Esophagus mucosa (tissue), 1 donor: Measurements from ENCODE around the gene SWAP70. TPM values are rescaled to one million over a fixed set of nuclear protein-coding genes. Genes with fewer than 3 reads are reported as not detected.
"Not testable (repeated sequence)": the region's sequence is repeated elsewhere in the genome, so short reads cannot be mapped to it uniquely, and the experiment has no call there.

ENCODE experiments used
- ATAC-seq: fragments of 200-7000 bp; cut with Tn5 transposase; one replicate; pipeline ENCODE4 v1.9.1; 2020
- total RNA-seq: library from RNA; stranded (reverse); gene quantifications from one replicate; pipeline ENCODE4 v1.2.4, GENCODE V29; 2023
- donor health status: DM: yes; HTN: yes; CAD: no.

SWAP70 gene
- total RNA-seq, 1 donor from 2014 or later = 13.5 TPM

DNA sequence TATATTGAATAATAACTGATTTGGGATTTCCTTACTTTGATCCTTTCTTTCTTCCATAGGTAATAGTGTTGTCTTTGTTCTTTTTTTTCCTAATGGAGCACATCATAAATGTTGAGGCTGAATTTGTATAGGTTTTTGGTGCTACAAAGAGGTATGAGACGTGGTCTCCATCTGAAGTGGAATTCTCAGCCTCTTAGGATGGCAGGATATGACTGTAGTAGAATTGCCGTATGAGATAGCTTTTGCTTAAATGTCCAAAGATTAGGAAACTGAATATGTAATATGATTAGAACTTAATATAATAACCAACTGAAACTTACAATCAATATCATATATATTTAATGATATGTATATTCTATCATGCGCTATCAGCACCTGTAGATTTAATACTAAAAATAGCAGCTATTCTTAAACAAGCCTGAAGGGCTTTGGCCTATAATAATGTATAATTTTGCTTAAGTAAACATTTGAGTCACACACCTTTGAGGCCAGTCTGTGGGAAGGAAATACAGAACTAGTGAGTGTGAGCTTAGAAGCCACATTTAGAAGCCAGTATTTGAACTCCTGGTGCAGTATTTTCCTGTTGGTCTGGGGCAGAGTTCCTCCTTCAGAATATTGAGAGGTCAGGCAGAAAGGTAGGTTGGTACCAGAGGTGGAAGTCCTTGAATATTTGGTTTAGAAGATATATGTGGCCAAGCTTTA, 62.6 kb downstream of the SWAP70 start:
- ATAC-seq = peak; percentile 78

DNA sequence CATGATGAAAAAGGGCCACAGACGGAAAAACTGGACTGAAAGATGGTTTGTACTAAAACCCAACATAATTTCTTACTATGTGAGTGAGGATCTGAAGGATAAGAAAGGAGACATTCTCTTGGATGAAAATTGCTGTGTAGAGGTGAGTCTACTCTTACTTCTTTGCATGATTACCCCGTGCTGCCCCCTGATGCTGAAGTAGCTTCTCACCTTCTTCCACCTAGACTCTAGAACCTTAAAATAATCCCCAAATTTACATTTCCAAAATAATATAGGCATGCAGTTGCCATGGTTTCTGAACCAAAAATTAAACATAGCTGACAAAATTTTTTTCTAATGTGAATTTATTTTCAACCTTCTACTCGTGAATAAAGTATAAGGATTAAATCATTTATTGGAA, 64.2 kb downstream of the SWAP70 start:
- ATAC-seq = no peak

DNA sequence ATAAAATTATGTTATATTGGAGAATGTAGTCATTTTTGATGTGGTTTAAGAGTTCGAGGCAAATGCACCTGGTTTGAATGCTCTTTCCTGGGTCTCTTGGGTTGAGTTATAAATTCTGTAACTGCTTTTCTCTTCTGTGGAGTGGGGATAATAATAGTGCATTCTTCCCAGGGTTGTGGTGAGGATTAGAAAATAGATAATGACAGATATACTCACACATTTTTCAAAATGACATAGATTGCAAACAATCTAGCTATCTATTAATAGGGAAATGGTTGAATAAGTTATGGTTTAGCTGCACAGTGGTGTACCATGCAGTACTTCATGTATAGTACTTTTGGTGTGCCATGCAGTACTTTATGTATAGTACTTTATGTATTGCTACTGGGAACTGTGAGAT, 67.4 kb downstream of the SWAP70 start:
- ATAC-seq = no peak

DNA sequence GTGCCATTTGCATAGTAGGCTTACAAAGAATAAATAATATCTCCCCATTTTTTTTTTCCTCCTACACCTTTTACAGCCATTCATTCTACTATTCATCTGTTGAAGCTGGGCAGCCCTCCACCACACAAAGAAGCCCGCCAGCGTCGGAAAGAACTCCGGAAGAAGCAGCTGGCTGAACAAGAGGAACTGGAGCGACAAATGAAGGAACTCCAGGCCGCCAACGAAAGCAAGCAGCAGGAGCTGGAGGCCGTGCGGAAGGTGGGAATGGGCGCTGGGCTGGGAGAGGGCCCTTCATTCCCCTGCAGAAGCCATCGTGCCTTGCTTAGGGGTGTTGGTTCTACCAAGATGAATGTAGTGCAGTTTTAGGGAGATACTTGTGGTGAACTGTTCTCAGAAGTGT, 68.6 kb downstream of the SWAP70 start:
- no peak for ATAC-seq

DNA sequence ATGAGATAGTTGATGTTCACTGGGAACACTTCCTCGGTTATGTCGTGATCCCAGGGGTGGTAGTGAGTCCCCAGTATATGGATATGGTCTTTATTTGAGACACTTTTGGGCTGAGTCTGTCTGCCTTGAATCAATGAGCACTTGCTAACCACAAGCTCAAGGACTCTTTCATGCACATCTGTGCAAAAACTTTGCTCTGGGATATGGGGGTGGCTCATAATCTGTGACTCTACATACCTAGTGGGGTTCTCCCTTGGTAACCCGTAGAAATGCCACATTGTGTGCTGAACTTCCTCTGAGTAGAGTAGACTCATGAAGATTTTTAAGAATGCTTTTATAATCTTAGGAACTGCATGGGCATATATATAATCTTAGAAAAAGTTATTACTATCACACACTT, 69.3 kb downstream of the SWAP70 start:
- no peak for ATAC-seq

DNA sequence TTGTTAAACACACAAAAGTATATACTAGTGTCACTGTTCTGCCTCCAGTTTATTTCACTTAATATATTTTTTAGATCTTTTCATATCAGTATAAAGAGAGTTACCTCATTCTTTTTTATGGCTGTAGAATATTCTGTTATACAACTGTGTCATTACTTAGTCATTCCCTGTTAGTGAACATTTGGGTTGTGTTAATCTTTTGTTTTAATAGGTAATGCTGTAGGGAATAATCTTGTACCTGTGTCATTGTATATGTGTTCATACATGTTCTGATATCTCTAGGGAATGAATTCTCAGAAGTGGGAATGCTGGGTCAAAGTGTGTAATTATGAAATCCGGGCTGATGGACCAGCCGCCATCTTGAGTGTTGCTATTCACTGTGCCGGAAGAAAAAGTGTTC, 71.4 kb downstream of the SWAP70 start:
- ATAC-seq = peak; percentile 31

DNA sequence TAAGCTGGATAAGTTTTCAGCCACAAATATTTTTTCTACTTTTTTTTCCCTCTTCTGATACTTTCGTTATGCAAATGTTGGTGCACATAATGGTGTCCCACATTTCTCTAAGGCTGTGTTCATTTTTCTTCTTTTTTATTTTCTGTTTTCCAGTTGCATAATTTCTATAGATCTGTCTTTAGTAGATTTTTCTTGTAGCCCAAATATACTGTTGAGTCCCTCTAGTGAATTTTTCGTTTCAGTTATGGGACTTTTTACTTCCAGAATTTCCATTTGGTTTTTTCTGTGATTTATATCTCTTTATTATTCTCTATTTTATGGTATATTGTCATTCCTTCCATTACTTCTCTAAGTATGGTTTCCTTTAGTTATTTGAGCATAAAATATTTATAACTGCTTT, 72.0 kb downstream of the SWAP70 start:
- ATAC-seq = no peak

DNA sequence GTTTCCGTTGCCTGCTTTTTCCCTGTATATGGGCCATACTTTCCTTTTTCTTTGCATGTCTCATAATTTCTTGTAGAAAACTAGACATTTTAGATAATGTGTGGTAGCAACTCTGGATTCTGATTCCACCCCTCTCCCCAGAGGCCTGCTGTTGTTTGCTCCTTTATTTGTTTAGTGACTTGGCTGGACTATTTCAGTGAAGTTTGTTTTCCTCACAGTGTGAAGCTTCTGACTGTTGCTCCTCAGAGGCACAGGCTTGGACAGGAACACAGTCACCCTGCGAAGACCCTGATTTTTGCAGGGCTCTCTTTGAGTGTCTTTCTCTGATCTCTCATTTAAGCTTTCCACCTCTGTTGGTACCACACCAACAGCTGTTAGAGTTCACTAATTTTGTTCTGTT, 72.5 kb downstream of the SWAP70 start:
- no peak for ATAC-seq

DNA sequence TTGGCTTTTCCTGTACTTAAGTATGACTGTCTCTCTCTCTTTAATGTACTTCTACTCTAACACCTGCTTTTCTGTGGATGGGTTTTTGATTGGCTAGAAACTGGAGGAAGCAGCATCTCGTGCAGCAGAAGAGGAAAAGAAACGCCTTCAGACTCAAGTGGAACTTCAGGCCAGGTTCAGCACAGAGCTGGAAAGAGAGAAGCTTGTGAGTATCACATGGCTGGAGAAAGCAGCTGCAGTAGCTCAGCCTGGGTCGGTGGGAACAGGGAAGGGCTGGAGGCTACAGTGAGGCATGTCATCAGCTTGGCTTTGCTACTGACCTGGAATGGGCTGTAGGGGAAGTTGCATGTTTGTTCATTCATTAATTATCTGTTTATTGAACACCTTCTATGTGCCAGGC, 74.2 kb downstream of the SWAP70 start:
- ATAC-seq = no peak

DNA sequence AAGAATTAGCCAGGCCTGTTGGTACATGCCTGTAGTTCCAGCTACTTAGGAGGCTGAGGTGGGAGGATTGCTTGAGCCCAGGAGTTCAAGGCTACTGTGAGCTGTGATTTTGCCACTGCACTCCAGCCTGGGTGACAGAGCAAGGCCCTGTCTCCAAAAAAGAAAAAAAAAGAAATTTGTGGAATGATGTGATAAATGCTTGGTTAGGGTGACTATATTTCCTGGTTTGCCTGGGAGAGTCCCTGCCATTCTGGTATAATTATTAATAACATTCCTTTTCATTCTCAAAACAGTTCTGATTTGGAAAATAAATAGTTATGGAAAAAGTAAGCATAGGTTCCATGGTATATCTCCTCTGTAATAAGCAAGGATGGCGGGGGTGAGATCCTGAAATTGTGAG, 74.8 kb downstream of the SWAP70 start:
- no peak for ATAC-seq

DNA sequence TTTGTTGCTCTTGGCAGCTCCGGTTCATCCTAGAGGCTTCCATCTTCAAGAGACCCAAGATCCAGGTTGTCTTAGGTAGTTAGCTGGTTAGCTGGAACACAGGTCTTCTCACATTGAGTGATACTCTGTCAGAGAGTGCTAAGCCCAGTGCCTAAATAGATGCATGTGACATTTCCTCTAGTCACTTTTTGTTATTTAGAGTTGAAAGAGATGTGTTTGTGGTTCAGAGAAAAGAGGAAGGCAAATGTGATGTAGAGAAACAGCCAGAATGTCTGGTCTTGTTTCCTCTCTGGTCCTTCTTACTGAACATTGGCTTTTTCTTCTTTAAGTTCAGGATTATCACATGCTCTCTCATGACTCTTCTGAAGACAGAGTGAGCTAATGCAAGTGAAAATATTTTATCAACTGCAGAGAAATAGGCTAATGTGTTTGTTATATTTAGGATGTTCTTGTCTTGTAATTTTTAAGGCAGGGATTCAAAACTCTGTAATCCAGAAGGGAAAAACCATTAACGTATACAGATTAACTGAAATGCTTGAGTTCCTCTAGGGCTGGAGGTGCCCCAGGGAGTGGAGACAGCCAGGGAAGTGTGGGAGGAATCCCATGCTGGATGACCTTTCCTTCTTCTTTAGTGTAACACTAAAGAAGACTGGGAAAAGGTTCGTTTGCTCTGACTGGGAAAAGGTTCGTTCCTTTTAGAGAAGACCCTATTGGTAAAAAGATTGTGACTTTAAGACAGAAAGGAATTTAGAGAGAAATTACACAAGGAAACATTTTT, 75.4 kb downstream of the SWAP70 start:
- ATAC-seq = peak; percentile 47

DNA sequence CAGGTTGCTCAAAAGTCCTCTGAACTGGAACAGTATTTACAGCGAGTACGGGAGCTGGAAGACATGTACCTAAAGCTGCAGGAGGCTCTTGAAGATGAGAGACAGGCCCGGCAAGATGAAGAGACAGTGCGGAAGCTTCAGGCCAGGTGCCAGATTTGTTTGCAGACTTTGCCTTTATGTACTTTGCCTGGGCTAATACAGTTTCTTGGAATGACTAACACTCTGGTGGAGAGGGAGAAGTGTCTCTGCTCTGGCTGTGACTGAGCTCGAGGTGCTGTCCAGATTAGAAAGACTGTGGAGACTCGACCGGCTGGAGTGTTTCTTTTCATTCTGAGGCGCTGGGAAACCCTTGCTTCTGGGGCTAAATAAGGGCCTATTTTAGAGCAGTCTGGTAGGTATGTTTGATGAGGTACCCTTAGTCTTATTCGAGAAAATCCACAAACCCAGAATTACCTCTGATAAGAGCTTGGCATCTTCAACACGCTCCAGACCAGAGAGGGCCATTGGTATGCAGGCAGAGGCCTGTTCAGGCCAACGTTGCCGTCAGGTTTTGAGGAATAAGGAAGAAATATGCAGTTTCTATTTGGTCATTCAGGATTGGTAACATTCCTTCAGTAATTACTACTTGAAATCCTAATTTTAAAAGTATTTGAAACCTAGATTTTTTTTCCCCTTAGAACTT, 76.5 kb downstream of the SWAP70 start:
- ATAC-seq = peak; percentile 81

DNA sequence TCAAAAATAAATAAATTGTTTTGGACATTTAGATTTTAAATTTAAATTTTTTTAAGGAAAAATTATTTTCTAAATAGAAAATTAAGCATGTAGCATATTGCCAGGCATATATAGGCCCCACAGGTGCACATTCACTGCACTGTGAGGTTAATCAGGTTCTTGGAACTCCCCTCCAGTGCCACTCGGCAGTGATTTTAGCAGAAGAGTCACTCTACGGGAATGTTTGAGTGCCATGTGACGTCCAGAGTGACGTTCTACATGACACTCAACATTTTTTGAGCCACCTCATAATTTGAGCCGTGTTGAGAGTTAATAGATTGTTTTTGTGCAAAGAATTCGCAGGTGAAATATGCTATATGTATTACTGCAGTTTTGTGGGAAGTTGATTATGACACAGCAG, 77.4 kb downstream of the SWAP70 start:
- ATAC-seq = no peak

DNA sequence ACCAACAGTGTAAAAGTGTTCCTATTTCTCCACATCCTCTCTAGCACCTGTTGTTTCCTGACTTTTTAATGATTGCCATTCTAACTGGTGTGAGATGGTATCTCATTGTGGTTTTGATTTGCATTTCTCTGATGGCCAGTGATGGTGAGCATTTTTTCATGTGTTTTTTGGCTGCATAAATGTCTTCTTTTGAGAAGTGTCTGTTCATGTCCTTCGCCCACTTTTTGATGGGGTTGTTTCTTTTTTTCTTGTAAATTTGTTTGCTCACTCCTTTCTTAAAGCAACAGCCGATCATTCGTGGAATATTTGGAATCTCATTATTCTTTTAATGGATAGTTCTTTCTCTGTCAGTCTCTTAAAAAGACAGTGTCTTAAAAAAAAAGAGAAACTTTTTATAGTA, 79.6 kb downstream of the SWAP70 start:
- not testable (repeated sequence) for ATAC-seq

DNA sequence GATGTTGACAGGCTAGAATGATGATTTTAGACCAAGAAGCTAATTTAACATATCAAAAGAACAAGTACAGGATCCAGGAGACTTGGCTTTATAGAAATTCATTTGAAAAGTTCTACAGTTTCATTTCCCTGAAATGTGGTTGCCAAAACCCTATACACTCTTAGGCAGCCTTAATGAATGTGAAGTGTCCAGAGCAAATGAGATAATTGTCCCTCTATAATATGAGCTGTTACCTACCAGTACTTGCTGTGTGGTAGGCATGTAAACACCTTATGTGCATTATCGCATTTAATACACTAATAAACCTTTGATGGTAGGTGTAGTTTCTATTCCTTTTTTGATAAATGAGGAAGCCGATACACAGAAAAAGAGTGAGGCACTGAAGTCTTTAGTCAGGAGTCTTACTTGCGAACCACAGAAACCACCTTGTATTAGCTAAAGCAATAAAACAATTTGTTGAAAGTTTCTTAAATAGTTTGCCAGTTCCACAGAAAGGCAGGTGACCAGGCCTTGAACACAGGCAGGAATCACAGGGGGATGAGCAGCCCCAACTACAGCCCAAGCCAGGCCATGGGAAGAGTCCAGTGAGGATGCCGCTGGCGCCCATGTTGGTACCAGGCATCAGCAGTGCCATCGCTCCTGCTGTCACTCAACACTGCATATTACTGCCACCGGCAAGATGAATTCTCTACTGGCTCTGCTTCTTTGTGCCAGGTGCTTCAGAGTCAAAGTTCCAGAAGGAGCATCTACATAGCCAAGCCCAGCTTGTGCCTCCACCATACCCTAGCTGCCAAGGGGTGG, 81.7 kb downstream of the SWAP70 start:
- no peak for ATAC-seq

DNA sequence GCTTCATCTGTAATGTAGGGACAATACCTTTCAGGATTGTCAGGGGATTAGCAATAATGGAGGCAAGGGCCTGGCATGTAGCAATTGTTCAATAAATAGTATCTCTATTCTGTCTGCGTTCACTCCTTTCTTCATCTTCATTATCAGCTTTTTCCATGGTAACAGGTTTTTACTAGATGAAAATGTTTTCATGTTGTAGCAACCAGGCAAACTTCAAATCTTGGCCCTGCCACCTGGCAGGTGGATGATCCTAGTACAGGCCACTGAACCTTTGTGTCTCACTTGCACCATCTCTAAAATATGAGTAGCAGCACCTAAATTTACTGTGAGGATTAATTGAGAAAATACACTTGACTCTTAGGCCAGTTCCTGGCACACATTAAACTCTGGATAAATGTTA, 83.4 kb downstream of the SWAP70 start:
- no peak for ATAC-seq

DNA sequence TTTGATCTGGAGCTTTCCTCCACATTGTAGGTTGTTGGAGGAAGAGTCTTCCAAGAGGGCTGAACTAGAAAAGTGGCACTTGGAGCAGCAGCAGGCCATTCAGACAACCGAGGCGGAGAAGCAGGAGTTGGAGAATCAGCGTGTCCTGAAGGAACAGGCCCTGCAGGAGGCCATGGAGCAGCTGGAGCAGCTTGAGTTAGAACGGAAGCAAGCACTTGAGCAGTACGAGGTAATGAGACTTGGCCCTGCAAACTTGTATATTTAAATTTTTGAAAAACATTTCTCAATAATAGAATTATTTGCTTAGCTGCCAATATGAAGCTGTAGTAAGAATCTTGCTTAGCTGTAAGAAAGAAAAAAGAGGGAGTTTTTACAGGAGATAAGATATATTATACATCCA, 84.0 kb downstream of the SWAP70 start:
- ATAC-seq = no peak

DNA sequence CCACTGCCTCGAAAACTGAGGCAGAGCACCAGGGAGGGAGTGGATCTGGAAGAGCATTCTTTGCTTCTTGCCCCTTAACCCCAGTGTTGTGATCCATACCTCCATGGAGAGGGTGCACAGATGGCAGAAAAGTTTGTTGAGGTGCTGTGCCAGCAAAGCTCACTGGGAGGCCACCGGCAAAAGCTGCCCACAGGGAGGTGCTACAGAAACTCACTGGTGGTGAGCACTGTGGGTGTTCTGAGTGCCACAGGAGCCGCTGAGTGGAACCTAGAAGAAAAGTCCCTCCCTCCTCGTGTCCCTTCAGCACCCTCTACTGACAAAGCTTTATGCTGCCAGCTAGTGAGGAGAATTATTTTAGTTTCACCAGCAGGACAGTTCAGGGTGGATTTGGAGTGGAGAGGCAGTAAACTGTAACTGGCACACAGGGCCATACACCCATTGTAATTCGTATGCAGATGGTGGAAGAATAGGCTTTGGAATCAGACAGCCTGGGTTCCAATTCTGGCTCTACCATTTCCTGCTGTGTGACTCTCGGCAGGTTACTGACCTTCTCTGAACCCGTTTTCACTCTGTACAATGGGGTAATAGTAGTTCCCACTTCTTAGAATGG, 84.6 kb downstream of the SWAP70 start:
- peak; percentile 82 for ATAC-seq

DNA sequence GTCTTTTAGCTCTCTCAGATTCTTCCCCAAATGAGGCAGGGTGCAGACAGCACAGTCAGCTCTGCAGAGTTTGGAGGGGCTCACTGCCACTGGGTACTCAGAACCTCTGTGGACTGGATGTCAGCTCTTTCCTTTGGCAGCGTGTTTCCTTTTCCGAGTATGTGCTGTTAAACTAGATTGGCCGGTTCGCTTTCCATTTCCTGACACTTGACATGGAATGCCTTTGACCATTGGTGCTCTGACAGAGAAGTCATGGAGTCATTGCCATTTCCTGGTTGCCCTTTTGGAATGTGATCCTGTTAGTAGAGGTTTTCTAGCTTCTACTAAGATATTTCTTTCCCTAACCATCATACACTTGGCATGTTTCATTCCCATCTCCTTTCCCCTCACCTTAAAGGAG, 86.7 kb downstream of the SWAP70 start:
- peak; percentile 17 for ATAC-seq

DNA sequence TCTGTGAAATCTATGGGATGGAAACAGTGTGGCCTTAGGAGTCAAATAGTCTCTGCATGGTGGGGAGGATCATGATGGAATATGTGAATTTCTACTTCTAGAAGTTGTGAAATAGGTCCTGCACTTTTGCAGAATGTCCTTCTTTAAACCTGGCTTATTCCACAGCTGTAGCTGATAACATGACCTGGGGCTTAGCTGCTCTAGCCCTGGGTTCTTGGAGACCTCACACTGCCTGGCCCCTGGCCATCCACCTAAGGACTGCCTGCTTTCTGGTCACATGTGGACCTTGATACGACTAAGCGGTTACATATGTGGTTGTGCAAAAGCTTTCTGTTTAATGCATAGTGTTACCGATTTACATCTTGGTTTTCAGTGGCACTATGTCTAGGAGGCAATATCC, 88.2 kb downstream of the SWAP70 start:
- no peak for ATAC-seq

DNA sequence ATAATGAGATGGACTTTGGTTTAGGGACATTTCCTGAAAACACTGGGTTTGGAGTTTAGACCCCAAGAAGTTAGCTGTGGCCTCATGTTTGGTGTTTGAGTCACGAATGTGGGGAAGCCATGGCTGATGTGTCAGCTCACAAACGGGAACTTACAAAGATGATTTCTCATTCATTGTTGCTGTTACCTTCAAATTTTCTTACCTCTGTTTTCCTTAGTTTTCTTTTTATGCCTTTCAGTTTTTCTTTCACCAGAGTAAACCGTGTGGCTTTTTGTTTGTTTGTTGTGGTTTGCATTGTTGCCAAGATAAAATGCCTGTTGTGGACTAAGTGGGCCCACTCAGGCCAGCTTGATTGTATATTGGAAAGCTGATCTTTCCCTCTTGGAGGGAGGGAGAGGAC, 89.1 kb downstream of the SWAP70 start:
- no peak for ATAC-seq

DNA sequence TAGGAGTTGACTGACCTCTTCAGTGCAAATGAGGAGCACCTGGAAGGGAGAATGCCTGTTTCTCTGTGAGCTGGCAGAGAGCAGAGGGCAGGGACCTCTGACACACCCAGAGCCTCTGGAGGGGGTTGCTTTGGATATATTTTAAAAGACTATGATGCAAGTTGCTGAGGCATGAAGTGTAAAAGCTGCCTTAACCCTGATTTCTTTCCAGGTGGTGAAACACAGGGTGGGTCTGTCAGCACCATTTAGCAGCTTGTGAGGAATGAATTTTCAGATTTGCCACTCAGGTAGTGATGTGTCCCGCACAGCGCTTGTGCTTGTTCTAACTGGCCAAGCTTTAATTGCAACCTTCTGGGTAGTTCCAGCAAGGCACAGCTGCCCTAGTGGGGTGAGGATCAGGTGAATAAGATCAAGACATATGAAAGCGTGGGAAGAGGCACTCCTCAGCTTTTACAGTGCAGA, 90.2 kb downstream of the SWAP70 start:
- ATAC-seq = peak; percentile 58
